PC-9 (cell line): ENCODE data around the gene ZNF610. TPM values are rescaled to one million over a fixed set of nuclear protein-coding genes. Genes with fewer than 3 reads are reported as not detected.

Experiments
- BruUV-seq: library from RNA; stranded (reverse); fragments of 400-500 nt; replicated peaks from 2 replicates; lab custom pipeline; 2021; lab: Mats Ljungman, UMichigan
- CTCF ChIA-PET: fragments of 300-600 bp; sonication (Branson Sonifier 250); formaldehyde crosslinking; loops from one replicate; lab custom pipeline; 2022; ENCODE audit warnings: antibody characterized with exemption; lab: Charles Lee
- POLR2A ChIA-PET: fragments of 300-600 bp; sonication (Branson Sonifier 250); formaldehyde crosslinking; loops from one replicate; lab custom pipeline; 2022; ENCODE audit warnings: antibody characterized with exemption; ENCODE audit not compliant: unreplicated experiment; lab: Charles Lee
- DNase-seq, 2 experiments: peaks; one replicate each; pipeline versions ENCODE4 v3.0.0 to v3.0.0-alpha.2; 2015 to 2022; ENCODE audit warnings: mixed read lengths in 1 of 2
- H2AFZ ChIP-seq: fragments of 200-600 bp; sonication (generic); 2 replicates; pipeline ENCODE4 v1.8.1; 2017; ENCODE audit warnings: antibody characterized with exemption
- H3F3A ChIP-seq: fragments of 200-600 bp; sonication (generic); 2 replicates; pipeline ENCODE4 v1.8.1; 2017; ENCODE audit warnings: antibody characterized with exemption, mild to moderate bottlenecking, low read depth; ENCODE audit not compliant: insufficient read depth
- H3K27ac ChIP-seq: fragments of 200-600 bp; sonication (generic); 2 replicates; pipeline ENCODE4 v1.6.1; 2016; ENCODE audit warnings: mixed run types
- H3K27me3 ChIP-seq: fragments of 200-600 bp; sonication (generic); 2 replicates; pipeline ENCODE4 v1.6.1; 2016; ENCODE audit warnings: low read depth, mixed run types; ENCODE audit not compliant: insufficient read depth
- H3K36me3 ChIP-seq: fragments of 200-600 bp; sonication (generic); 2 replicates; pipeline ENCODE4 v1.6.1; 2016; ENCODE audit warnings: low read depth, mixed run types
- H3K4me1 ChIP-seq: fragments of 200-600 bp; sonication (generic); replicated peaks from 2 replicates; pipeline ENCODE4 v1.6.1; 2016; ENCODE audit warnings: mixed run types; ENCODE audit not compliant: insufficient read depth
- H3K4me2 ChIP-seq: fragments of 200-600 bp; sonication (generic); 2 replicates; pipeline ENCODE4 v1.6.1; 2017; ENCODE audit warnings: mixed run types
- H3K4me3 ChIP-seq: fragments of 200-600 bp; sonication (generic); 2 replicates; pipeline ENCODE4 v1.6.1; 2016; ENCODE audit warnings: mixed run types
- H3K79me2 ChIP-seq: fragments of 200-600 bp; sonication (generic); 2 replicates; pipeline ENCODE4 v1.6.1; 2017; ENCODE audit warnings: low read depth, mixed run types
- H3K9me2 ChIP-seq: fragments of 200-600 bp; sonication (generic); 2 replicates; pipeline ENCODE4 v1.8.1; 2017; ENCODE audit warnings: mild to moderate bottlenecking; ENCODE audit not compliant: insufficient read depth
- H3K9me3 ChIP-seq: fragments of 200-600 bp; sonication (generic); 2 replicates; pipeline ENCODE4 v1.8.1; 2016; ENCODE audit warnings: low read depth; ENCODE audit not compliant: insufficient read depth
- H4K20me1 ChIP-seq: fragments of 200-600 bp; sonication (generic); 2 replicates; pipeline ENCODE4 v1.8.1; 2017; ENCODE audit not compliant: insufficient read depth
- CTCF ChIP-seq: fragments of 200-600 bp; sonication (generic); conservative IDR thresholded peaks from 2 replicates; pipeline ENCODE4 v1.6.1; 2017; ENCODE audit warnings: mixed run types, antibody characterized with exemption, mild to moderate bottlenecking, moderate library complexity
- EZH2 ChIP-seq: fragments of 200-600 bp; sonication (generic); IDR thresholded peaks from 2 replicates; pipeline ENCODE4 v1.8.0; 2017; ENCODE audit warnings: antibody characterized with exemption, low read depth
- intact Hi-C: fragments of 100-400 bp; cut with micrococcal nuclease; formaldehyde crosslinking; loops from one replicate; pipeline ENCODE4 v1.10.0; 2022; ENCODE audit not compliant: unreplicated experiment
- total RNA-seq: library from RNA; stranded (reverse); gene quantifications from 2 replicates; pipeline ENCODE4 v1.2.3, GENCODE V29; 2021

ZNF610 gene
- total RNA-seq, 1 experiment from 2014 or later, result 2.6 TPM

DNA sequence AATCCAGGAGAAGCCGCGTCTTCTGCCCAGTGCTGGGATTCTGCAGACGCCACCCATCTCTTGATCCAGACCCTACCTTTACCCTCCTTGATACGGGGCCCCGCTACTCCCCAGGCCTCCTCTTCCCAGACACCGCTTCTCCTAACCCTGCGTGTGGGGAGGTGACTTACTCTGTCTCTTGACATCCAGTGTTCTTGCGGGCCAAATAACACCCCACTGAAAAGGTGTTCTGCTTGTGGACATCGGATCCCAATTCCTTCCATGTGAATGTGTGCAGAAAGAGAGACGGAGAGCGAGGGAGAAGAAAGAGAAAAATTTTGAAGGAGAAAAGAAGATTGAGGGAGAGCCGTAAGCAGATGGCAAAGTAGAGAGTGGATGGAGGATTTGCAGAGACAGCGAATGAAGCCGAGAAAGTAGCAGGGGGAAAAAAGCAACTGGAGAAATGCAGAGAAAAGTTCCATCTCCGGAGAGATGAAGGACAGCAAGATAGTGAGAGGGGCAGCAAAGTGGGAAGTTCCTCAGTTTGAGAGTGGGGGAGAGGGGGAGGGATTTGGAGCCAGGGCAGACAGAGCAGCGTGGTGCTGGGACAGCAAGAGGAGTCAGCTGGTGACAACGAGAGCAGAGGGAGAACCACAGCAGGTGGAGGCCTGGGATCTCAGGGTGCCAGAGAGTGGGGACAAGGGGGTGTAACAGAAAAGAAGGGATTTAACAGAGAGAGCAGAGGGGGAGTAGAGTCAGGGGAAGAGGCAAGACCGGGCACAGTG is 38.3 kb upstream of the ZNF610 start:
- Histone ChIP-seq H3K36me3 (peaks cover 37% of the 10 kb centered on the region), H3K79me2 (peaks cover 10% of the 10 kb centered on the region), H4K20me1 (no peaks in the 10 kb centered on the region), H3F3A (peaks cover 14% of the 10 kb centered on the region), H3K27ac (no peak overlapping the region; the same call in 1 of the 2 replicates), H2AFZ (peak overlapping the region; percentile 94), H3K4me1 (peaks cover 9% of the 10 kb centered on the region; the same call in 1 of the 2 replicates), H3K4me2 (peak overlapping the region; percentile 99), H3K4me3 (peak overlapping the region; percentile 74), H3K9me2 (no peaks in the 10 kb centered on the region), H3K9me3 (peaks cover 45% of the 10 kb centered on the region; the same call in 1 of the 2 replicates), H3K27me3 (no peaks in the 10 kb centered on the region)
- BruUV-seq, result no TSS peak
- no peak for TF ChIP-seq CTCF
- TF ChIP-seq EZH2, result no peak
- POLR2A ChIA-PET, result no interaction called here
- intact Hi-C loops, result loop anchor here (1.0 kb wide), 1 partner anchor 72 kb away; the partner anchor contains the start of gene ZNF880
- CTCF ChIA-PET, result no interaction called here
- no peak for DNase-seq

- H3K4me3 ChIP-seq, result no peak overlapping the region
- intact Hi-C loops, result no loop called here
- H3K9me2 ChIP-seq, result no peaks in the 10 kb centered on the region
- no peak overlapping the region for H3K4me2 ChIP-seq
- no peaks in the 10 kb centered on the region for H4K20me1 ChIP-seq
- H3F3A ChIP-seq, result no peaks in the 10 kb centered on the region
- H3K36me3 ChIP-seq, result peaks cover 64% of the 10 kb centered on the region
- no peaks in the 10 kb centered on the region for H3K27me3 ChIP-seq
- peaks cover 47% of the 10 kb centered on the region for H3K9me3 ChIP-seq
- no peak for DNase-seq
- no TSS peak for BruUV-seq
- no peak overlapping the region for H3K27ac ChIP-seq
- ChIA-PET POLR2A (no interaction called here), CTCF (no interaction called here)
- no peaks in the 10 kb centered on the region for H3K4me1 ChIP-seq
- H3K79me2 ChIP-seq, result no peaks in the 10 kb centered on the region
- no peak overlapping the region for H2AFZ ChIP-seq
- TF ChIP-seq CTCF (no peak), EZH2 (no peak)
These were observed 28.8 kb upstream of the ZNF610 start for GRCh38 chr19:52307275-52307674.

GRCh38 chr19:52322429-52322828 is 13.6 kb upstream of the ZNF610 start:
- no peak overlapping the region for H2AFZ ChIP-seq
- H3K79me2 ChIP-seq, result no peaks in the 10 kb centered on the region
- no peak for DNase-seq
- POLR2A ChIA-PET, result no interaction called here
- CTCF ChIA-PET, result no interaction called here
- TF ChIP-seq CTCF (no peak), EZH2 (no peak)
- BruUV-seq, result no TSS peak
- no peaks in the 10 kb centered on the region for H3K4me1 ChIP-seq
- H3K9me2 ChIP-seq, result no peaks in the 10 kb centered on the region
- peaks cover 96% of the 10 kb centered on the region for H3K9me3 ChIP-seq
- no peaks in the 10 kb centered on the region for H4K20me1 ChIP-seq
- H3K36me3 ChIP-seq, result peaks cover 59% of the 10 kb centered on the region
- H3K4me3 ChIP-seq, result peak overlapping the region; percentile 10; the same call in 1 of the 2 replicates
- intact Hi-C loops, result no loop called here
- peaks cover 35% of the 10 kb centered on the region for H3F3A ChIP-seq
- no peaks in the 10 kb centered on the region for H3K27me3 ChIP-seq
- H3K27ac ChIP-seq, result no peak overlapping the region
- no peak overlapping the region for H3K4me2 ChIP-seq
